ENCODE measurements around the gene NME3. TPM values are rescaled to one million over a fixed set of nuclear protein-coding genes. Genes with fewer than 3 reads are reported as not detected.

Gene NME3
- total RNA-seq = 36.2 and 52.6 TPM in 2 replicates

DNA sequence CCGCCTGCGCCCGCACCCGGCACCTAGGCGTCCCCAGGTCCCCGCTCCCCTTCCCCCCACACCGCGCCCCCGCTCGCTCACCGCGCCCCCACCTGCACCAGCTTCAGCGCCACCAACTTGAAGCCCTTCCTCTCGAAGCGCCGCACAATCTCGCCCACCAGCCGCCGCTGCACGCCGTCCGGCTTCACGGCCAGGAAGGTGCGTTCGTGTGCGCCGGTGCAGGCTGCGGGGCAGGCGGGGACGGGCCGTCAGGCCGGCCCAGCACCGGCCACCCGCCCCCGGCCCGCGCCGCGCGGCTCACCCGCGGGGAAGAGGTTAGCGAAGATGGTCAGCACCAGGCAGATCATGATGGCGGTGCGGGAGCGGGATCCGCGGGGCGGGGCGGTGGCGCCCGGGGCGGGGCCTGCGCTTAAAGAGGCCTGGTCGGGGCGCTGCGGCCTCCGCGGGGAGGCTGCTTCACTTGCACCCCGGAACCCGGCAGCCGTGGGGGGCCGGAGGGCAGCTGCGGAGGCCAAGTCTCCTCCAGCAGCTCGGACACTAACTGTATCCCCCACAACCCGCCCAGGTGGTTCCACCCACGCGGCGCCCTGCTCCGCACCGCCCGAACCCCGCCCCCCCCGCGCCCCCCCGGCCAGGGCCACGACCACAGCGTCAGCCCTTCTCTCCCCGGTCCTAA, at the start of gene NME3:
TSS of gene NME3 (minus strand) at position 356 of the 676 bp plus-strand sequence. CDS start at position 347, 9 bp downstream.

DNA sequence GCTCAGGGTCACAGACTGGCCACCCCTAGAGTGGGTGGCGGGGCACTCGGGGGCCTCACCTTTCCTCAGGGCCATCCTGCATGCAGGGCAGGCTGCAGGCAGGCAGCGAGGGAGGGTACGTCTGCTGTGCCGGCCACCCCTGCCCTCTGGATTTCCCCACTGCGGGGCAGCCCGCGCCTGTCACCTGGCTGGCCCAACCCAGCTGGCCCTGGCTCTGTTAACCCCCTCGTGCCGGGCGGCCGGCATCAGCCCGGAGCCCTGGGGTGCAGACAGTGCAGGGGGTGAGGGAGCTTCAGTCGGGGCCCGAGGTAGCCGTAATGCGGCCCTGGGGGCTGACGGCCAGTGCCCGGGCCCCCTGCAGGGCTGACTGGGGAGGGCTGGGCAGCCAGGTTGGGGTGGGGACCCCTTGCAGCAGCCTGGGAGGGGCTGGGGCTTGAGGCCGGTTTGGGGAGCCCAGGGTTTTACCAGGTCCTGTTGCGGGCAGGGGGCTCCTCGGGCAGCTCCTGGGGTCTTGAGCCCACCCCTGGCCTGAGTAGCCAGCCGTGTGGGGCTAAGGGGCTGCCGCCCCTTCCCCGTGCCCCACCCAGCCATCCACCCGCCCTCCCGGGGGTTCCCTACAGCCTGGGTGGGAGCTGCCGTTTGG, 22.4 kb upstream of the NME3 start, which contains the start of gene IGFALS:
TSS of gene IGFALS (minus strand) at position 128 of the 643 bp plus-strand sequence. CDS start at position 75, 53 bp downstream.

DNA sequence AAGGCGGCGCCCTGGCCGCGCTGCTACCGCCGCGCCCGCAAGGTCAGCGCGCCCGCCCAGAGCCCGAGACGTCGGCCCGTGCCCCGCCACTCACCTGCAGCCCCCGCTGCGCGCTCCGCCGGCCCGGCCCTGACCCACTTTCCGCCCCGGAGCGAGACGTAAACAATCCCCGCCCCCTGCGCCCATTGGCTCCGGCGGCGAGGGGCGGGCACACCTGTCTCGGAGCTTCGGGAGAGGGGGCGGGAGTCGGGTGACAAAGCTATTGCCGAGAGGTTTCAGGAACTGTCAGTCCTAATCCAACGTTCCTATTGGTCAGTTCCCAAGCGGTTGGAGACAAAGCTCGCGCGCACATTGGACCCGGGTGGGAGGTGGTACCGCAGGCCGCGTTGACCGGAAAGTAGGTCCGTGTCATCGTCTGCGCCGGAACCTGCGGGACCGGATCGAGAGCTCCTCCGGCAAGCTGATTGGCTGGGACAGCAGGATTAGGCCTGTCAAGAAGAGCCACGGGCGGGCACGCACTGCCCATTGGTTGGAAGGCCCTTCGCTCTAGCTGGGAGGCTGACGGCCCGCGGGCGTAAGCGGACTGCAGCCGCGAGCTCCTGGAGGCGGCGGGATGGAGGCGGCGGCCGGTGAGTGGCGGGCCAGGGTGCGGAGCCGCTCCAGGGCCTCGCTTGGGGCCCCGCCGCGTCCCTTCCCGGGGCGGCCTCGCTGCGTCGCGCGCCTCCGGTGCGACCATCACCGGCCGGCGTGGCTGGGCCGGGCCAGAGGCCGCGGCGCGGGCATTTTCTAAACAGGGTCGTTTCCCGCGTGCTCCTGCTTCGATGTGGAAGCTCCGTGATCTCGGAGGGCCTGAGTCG, 11.3 kb upstream of the NME3 start, which contains the start of the genes NUBP2 and SPSB3:
TSS of gene NUBP2 (plus strand) at position 553 of the 857 bp plus-strand sequence. CDS start at position 614, 61 bp downstream.
TSS of gene SPSB3 (minus strand) at position 164 of the 857 bp plus-strand sequence. CDS start 1,088 bp downstream, outside the sequence.

DNA sequence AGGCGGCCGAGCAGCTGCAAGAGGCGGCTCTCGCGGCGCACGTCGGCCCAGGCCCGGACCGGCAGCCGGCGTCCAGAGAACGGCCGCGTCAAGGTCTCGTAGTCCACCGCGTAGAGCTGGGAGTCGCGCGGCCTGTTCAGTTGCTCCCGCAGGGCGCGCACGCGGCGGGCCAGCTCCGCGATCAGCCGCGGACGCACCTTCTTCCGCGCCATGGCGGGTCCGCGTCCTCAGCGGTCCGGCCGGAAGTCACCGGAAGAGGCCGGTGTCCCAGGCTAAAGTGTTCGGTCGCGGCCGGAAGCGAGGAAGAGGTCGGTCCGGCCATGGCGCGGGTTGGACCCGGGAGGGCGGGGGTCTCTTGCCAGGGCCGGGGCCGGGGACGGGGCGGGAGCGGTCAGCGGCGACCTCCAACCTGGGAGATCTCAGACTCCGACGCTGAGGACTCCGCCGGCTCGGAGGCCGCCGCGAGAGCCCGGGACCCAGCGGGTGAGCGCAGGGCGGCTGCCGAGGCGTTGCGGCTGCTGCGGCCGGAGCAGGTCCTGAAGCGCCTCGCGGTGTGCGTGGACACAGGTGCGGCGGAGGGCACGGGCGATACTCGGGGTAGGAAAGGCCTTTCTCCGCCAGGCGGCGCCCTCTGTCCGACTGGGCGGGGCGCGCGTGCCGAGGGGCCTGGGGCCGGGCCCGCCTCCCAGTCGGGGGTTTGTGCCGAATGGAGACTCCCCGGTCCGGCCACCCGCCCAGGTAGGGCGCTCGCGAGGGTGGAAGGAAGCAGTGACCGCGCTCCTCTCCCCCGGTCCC, 1.8 kb upstream of the NME3 start, which contains the start of gene MRPS34:
TSS of gene MRPS34 (minus strand) at position 227 of the 795 bp plus-strand sequence. CDS start at position 212, 15 bp downstream.

DNA sequence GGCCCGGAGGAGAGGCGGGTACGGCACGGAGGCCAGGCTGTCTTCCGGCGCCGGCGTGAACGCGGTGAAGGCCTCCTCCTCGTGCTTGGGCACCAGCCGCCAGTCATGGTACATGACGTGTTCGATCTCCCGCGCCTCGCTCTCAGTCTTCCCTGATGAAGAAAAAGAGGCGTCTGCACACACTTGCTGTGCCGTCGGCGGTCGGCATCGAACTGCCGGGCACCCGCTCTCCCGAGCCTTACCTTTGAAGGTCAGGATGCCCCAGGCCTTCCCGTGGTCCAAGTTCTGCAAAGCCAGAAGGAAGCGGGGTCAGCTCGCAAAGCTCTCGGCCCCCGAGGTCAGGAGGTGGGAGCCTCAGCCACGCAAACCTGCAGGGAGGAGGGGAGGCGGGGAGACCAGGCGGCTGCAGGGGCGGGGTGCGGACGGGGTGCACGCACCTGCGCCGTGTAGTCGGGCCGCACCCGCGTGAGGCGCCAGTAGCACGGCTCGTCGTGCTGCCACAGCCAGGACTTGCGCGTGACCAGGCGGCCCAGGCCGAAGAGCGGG, 1.1 kb upstream of the NME3 start, which contains the start of gene EME2:
TSS of gene EME2 (plus strand) at position 449 of the 546 bp plus-strand sequence. CDS start 418 bp downstream, outside the sequence.

Small RNA genes within 50 kb of the gene (small RNA-seq; reads per million reads assigned to genes)
- gene MIR3177 = 0.55 reads per million, percentile 31 among the genes with 10 or more reads in this experiment

Other genes starting within 250 kb of the NME3 start
- gene TMEM204, start 237.9 kb downstream of the NME3 start, total RNA-seq = under 0.01 TPM in 1 of 2 replicates, not detected in the other
- 38.5 and 45.2 TPM in 2 replicates for gene IFT140, start 159.5 kb downstream of the NME3 start, total RNA-seq
- gene CRAMP1, start 159.2 kb downstream of the NME3 start, total RNA-seq = 17.2 and 20.8 TPM in 2 replicates
- 56.9 and 98.6 TPM in 2 replicates for gene JPT2, start 93.3 kb downstream of the NME3 start, total RNA-seq
- gene MAPK8IP3, start 65.3 kb downstream of the NME3 start, total RNA-seq = 80.5 and 89.4 TPM in 2 replicates
- 13.8 and 14.1 TPM in 2 replicates for gene EME2, start 1.3 kb upstream of the NME3 start, total RNA-seq
- gene MRPS34, start 1.6 kb upstream of the NME3 start, total RNA-seq = 47.1 and 64.6 TPM in 2 replicates
- 61.6 and 63.6 TPM in 2 replicates for gene SPSB3, start 11.0 kb upstream of the NME3 start, total RNA-seq
- gene NUBP2, start 11.4 kb upstream of the NME3 start, total RNA-seq = 56.5 and 92.0 TPM in 2 replicates
- gene IGFALS, start 22.2 kb upstream of the NME3 start, total RNA-seq = not detected in 2 replicates
- 5.9 and 24.5 TPM in 2 replicates for gene HAGH, start 55.3 kb upstream of the NME3 start, total RNA-seq
- gene FAHD1, start 55.7 kb upstream of the NME3 start, total RNA-seq = 27.9 and 56.2 TPM in 2 replicates
- gene MEIOB, start 100.6 kb upstream of the NME3 start, total RNA-seq = not detected in 2 replicates
- gene HS3ST6, start 146.9 kb upstream of the NME3 start, total RNA-seq = not detected in 2 replicates
- 16.9 and 20.2 TPM in 2 replicates for gene MSRB1, start 171.7 kb upstream of the NME3 start, total RNA-seq
- not detected in 2 replicates for gene RPL3L, start 183.1 kb upstream of the NME3 start, total RNA-seq
- gene NDUFB10, start 188.0 kb upstream of the NME3 start, total RNA-seq = 113 and 135 TPM in 2 replicates
- gene RPS2, start 193.3 kb upstream of the NME3 start, total RNA-seq = 1,769 and 2,866 TPM in 2 replicates
- not detected in 2 replicates for gene RNF151, start 195.3 kb upstream of the NME3 start, total RNA-seq
- gene TBL3, start 200.5 kb upstream of the NME3 start, total RNA-seq = 27.1 and 50.1 TPM in 2 replicates
- gene NOXO1, start 209.9 kb upstream of the NME3 start, total RNA-seq = 1.6 and 2.1 TPM in 2 replicates
- gene GFER, start 212.7 kb upstream of the NME3 start, total RNA-seq = 13.0 and 14.9 TPM in 2 replicates
- 3.5 and 4.4 TPM in 2 replicates for gene SYNGR3, start 218.4 kb upstream of the NME3 start, total RNA-seq
- 20.4 and 23.4 TPM in 2 replicates for gene ZNF598, start 238.3 kb upstream of the NME3 start, total RNA-seq
- 0.33 and 0.39 TPM in 2 replicates for gene NPW, start 248.2 kb upstream of the NME3 start, total RNA-seq

Measured in placental epithelial cell (primary cell).